HPDE6-E6E7 (cell line): ENCODE data around the gene GPR82.
"Not testable (repeated sequence)": the region's sequence is repeated elsewhere in the genome, so short reads cannot be mapped to it uniquely, and the experiment has no call there.

Source experiments
- DNase-seq: peaks from one replicate; pipeline ENCODE4 v3.0.0; 2011; ENCODE audit warnings: missing footprints; ENCODE audit errors: extremely low spot score

GPR82 gene

DNA sequence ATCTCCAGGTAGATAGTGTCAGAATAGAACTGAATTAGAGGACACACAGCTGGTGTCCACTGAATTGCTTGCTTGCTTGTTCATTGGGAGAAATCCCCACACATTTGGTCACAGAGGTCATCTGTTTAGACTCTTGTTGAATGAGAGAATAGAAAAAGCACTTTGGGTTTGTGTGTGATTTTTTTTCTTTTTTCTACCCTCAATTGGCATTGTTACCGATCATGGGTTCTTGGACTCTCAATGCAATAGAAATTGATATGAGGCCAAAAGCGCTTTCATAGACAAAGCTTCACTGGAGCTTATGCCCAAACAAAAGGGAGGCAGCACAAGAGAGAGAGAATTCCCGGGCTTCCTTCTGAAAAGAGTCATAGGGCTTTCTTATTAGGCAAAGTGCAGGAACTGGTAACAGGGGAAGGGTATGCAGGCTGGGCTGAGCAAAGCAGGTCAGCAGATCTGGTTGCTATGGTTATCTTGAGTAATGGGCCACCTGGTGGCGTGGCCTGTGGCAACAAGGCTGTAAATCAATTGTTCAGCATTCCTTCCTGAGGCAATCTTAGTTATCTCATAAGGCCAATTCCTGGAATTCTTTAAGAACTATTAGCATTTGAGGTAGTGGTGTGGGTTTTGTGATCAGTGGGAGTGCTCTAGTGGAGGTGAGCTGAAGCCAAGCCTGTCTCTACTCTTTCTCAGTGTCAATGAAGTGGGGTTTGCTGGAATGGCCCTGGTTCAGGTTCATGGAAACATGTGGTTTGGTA lies 5.3 kb upstream of the GPR82 start:
- no peak for DNase-seq

DNA sequence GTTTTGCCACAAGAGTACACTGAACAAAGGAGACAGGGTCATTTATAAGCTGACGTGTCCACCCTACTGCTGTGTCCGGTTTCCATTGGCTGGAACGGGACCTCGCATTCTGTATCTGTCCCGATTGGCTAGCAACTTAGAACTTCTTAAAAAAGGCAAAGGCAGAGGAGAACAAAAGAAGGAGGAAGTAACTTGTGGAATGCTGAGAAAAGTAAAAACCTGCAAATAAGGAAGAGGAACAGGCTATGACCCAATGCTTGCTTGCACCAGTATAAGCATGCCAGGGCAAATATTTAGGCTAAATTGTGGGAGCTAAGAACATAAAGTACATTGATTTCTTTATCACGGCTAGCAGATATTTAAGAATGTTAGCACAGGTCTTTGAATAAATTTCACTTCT lies 4.4 kb upstream of the GPR82 start:
- DNase-seq = not testable (repeated sequence)

DNA sequence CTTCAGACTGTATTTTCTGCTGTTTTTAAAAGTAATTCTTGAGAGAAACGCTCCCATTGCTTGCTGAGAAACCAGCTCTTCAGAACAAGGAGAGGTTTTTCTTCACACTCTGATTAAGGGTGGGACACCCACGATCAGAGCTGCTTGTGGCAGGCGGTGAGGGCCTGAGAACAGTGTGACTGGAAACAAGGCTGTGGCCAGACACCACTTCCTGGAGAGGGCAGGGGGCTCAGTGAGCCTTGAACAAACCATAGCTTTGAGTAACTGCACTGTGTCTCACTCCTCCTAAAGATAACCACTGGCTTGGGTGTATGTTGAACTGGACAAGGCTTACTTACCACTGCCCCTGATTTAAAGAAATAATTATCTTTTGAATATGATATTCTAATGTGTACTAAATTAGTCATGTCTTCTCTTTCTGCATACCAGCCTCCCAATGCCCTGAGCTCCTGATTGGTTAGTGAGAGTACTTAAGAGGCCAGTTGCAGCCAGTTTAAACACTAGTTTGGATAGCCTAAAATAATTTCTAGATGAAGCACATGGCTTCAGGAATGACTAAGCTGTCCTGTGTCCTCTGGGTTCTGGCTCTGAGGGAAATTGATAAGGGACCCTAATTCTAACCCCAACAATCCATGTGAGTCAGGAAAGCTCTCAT lies 3.7 kb upstream of the GPR82 start:
- DNase-seq = no peak

DNA sequence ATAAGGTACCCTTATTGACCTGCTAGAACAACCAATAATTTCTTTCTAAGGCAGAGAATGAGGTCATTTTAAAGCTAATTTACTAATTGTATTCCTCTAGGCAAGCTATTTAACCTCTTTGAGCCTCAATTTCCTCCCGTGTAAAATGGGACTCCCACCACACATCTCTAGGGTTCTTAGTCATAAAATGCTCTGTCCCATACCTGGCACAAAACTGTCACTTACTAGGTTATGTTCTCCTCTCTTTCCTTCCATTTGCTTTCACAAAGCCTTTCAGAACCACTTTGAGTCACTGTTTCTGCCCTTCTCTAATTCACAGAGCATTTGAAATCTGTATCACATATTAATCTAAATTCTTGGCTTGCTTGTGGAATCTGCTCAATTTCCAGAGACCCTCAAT lies 2.4 kb upstream of the GPR82 start:
- DNase-seq = no peak

DNA sequence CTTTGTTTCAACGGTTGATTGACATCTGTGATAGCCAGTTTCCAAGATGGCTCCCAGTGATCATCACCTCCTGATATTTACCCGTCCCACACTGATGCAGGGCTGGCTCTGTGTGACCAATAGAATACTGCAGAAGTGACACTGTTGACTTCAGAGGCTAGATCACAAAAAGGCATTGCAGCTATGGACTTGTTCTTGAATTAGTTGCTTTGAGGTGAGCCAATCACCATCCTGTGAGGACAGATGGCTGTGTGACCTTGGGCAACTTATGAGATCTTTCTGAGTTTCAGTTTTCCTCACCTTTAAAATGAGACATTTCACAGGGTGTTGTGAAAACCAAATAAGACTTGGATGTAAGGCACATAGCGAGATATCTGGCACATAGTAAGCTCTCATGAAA lies 1.8 kb upstream of the GPR82 start:
- DNase-seq = no peak

DNA sequence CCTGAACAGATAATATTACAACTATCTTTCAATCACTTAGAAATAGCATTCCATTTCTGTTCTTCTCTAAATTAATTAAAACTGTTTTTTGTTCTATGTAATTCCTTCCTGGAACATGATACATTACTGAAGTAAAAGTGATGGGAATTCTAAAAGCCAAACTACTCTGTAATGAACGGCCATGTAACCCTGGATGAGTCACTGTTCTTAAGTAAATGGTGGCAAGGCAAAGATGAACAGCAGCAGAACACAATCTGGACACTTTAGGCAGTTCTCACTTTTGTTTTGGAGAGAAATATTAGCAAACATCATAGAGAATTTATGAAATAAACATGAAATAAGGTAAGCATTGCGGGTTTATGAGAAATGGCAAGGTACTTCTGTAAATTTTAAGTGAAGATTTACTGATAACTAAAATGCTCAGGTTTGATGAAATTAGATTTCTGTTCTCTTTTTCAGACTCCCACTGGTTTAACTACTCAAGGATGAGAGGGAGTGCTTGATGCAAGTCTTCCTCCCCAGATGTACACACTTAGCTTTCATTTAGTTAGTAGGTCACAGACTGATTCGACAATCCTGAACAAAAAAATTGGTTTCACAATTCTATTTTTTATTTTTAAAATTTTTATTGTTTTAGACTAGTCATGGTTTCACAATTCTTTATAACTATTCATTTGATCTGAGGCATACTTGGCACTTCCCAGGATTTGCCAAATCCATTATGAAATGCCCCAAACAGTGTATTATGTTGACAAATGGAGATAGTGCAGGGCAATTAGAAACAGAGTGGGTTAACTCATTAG lies 964 bp upstream of the GPR82 start:
- DNase-seq = no peak

DNA sequence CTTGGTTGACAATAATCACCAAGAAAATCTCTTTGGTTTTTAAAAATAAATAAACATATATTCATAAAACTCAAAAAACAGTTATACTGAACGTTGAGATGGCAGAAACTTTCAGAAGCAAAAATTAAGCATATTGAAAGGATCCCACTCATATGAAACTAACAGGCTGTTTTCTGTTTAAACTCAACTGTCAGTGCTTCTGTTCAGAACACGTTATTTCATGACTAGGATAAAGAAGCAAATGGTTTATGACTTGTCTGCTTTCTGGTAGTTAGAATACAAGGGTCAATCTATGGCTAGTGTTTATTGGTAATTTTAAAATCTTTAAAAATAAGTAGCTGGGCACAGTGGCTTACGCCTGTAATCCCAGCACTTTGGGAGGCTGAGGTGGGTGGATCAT lies 4.1 kb downstream of the GPR82 start:
- no peak for DNase-seq

DNA sequence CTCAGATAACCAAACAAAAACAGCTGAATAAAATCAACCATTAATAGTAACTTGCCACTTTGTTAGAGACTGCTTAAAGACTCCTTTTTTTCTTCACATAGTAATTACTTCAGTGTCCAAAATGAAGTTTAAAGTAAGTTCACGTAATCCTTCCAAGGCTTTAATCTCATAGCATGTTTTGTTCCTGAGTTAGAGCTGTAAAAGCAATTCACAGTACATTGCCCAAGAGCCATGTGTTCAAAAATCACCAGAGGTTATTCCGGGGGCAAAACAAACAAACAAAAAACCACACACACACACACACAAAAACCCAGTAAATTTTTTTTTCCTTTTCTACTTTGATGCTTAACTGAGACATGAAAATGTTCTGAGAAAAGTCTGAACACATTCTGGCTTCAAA lies 6.1 kb downstream of the GPR82 start:
- DNase-seq = no peak

DNA sequence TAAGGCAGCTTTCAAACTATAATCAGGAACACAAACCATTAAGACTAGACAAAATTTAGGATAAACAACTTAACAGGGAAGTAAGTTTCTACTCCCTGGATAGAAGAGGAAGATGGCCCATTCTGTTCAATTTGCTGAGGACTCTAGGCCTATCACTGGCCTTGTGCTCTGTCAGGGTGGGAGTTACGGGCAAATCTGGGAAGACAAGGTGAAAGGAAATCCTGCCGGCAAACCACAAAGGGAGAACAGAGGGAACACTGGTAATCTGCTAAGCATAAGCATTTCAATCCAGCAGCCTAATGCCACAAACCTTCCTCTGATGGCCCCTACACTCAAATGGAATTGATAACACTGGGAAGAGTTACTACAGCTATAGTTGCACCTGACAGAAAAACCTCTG lies 8.3 kb downstream of the GPR82 start:
- DNase-seq = no peak

DNA sequence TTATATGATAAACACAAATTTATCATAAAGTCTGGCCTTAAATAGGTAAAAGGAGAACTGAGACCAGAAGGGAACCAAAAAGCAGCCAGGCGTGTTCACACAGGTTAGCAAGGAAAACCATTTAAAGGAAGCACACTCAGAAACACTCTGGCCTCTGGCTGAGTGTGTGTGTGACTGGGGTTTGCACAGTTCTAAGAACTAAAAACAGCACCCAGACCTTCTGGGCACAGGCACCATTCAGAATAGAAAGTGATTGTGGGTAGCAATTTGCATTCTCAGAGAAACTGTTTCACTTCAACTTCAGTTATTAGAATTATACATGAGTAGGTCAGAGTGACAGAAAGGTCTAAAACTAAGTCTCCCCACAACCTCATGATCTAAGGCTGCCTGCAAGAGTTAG lies 10.0 kb downstream of the GPR82 start:
- DNase-seq = no peak

DNA sequence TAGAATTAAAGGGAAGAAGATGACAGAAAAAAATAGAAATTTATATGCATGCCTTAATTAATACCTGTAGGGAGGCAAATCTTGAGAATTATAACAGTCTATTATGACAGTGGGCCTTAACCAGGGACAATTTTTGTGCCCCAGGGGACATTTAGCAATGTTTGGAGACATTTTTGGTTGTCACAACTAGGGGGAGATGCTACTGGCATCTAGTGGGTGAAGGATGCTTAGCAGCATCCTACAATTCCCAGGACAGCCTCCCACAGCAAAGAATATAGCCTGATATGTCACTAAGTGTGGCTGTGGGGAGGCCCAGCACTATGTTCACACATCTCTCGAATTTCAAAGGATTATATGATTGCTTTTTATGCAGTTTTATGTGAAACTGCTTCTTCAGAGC lies 10.5 kb downstream of the GPR82 start:
- no peak for DNase-seq

DNA sequence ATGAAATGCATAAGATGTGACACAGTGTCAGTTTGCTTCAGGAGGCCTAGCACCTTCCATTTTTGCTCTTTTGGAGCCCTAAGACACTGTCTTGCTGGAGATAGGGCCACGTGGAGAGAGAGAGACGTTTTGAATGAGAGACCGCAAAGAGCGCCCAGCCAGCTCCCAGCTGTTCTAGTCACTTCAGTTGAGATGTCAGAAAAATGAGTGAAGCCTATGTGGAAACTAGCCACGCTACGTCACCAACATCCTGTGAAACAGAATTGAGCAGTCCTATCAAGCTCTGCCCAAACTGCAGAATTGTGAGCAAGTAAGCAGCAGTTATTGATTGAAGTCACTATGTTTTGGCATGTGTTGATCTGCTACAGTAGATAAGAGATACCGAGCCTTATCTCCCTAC lies 13.1 kb downstream of the GPR82 start:
- no peak for DNase-seq

DNA sequence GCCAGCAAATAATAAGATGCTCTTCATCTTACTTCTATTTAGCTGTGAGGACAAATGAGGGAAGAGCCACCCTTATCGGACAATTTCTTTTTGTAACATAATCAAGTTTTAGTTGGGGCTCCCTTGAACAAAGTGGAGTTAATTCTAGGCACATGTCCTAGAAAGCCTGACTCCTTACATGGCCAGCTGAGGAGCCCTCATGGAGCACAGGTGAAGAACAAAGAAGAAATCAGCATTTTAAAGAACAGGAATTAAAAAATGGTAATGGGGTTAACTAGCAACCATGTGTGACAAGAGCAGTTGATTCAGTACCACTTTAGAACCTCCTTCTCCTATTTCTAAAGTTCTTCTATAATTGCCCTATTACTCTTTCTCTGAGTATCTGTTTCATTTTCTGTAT lies 15.9 kb downstream of the GPR82 start:
- DNase-seq = no peak

DNA sequence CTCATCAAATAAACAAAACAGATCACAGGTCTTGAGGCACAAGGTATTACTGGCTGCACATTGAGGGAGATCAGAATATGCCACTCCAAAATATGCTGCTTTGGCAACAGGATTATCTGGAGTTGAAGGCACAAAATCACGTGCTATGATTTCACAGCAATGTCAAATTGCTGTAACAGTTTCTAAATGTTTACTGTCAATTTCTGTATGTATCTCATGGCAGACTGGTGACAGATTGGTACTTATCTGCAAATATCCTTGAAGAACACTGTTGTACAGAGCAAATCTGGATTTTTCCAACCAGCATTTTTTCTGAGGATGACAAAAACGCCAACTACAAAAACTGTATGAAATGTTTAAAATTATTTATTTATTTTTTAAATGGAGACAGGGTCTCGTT lies 26.7 kb downstream of the GPR82 start:
- DNase-seq = no peak

DNA sequence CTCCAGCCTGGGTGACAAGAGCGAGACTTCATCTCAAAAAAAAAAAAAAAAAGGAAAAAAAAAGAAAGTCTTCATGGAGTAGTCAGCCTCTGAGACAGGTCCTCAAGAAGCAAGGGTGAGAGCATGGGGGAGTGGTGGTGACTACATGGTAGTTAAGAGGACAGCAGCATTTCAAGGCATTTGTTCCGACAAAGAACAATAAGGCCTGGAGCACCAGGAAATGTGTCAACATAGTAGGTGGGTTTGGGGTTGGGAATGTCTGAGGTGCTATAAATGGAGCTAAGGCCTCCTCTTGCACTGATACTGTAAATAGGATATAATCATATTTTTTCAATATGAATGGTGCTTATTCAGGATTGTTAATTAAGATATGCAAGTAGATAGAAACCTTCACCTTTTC lies 34.4 kb downstream of the GPR82 start:
- DNase-seq = no peak

DNA sequence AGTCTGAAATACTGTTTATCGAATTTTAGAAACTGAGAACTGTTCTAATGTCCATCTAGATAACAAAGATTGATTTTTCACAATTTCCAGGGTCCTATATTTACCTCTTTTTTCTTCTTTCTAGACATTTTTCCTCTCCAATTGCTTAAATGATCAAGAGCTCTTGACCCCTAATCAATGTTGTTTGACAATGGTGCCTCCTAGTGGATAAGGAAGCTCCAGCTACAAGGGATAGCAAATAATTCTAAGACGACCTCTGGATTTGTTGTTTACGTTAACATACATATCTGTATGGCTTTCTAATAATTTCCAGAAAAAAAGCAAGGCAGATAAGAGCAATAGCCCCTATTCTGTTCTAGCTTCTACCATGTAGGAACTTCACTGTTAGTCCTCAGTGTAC lies 35.8 kb downstream of the GPR82 start:
- no peak for DNase-seq

DNA sequence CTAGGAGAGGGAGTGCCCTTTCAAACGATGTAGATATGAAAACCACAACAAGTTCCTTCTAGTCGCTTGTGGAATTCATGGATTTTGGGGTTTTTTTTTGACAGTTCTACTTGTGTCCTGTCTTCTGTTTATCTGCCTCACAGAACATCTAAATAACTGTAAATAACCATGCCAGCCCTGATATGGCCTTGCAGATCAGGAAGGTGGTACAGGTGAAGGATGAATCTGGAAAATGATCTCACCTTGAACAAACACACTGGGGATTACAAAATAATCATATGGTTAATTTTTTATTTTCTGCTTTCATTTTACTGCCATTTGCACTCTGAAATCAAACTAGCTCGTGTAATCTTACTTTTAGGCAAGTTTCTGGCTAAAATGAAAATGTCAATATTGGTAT lies 37.2 kb downstream of the GPR82 start:
- DNase-seq = no peak

DNA sequence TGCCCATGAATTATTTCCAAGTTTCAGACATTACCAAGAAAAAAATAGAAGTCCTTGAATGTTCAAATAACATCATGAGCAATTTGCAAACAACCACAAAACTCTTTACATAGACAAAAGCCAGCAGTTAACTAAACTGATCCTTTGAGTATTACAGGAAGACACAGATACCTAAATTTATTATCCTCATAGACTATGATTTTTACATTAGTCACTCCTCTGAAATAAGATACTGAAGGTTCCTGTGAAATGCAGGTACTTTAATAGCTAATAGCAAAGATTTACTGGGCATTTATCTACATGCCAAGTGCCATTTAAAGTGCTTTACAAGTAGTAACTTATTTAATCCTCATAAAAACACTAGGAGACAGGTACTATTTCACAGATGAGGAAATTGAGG lies 37.7 kb downstream of the GPR82 start:
- no peak for DNase-seq

DNA sequence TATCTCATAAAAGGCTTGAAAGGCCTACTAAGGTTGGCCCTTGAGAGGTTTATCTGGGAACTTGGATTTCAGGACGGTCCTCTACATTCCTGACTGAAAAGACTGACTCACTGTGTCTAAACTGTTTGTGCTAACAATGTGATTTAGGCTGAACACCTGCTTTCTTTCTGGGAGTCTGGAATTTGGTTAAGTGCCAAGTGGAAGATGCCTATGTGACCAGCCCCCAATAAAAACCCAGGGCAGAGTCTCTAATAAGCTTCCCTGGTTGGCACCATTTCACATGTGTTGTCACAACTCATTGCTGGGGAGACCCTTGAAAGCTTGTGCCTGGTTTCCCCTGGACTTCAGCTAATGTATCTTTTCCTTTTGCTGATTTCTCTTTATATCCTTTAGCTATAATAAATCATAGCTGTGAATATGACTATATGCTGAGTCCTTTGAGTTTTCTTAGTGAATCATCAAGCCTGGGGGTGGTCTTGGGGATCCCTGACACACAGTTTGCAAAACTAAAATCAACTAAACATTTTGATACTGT lies 55.1 kb downstream of the GPR82 start:
- DNase-seq = no peak
